HL-60 (cell line): ENCODE measurements around the gene VPS35L.

ENCODE experiments used
- CTCF ChIP-seq: IDR thresholded peaks from one replicate; pipeline ENCODE4 v1.5.1; 2011; ENCODE audit warnings: low read length, control low read depth, inconsistent platforms; ENCODE audit not compliant: insufficient read depth
- POLR2AphosphoS5 ChIP-seq: IDR thresholded peaks from 2 replicates; pipeline ENCODE4 v1.6.1; 2012; ENCODE audit warnings: low read depth
- REST ChIP-seq: IDR thresholded peaks from 2 replicates; pipeline ENCODE4 v1.6.1; 2012; ENCODE audit warnings: low read depth; ENCODE audit not compliant: insufficient replicate concordance
- SPI1 ChIP-seq: IDR thresholded peaks from 2 replicates; pipeline ENCODE4 v1.6.1; 2012; ENCODE audit warnings: low read depth, mild to moderate bottlenecking, borderline replicate concordance

GRCh38 chr16:19654147-19654546 lies 98.6 kb downstream of the VPS35L start:
- TF ChIP-seq CTCF = no peak
- no peak for TF ChIP-seq REST
- TF ChIP-seq POLR2AphosphoS5 = no peak
- no peak for TF ChIP-seq SPI1
